HepG2 (cell line): ENCODE data around the gene MAEA. TPM values are rescaled to one million over a fixed set of nuclear protein-coding genes. Genes with fewer than 3 reads are reported as not detected.

Experiments
- MIER2 ChIP-seq: IDR thresholded peaks from 2 replicates; pipeline ENCODE4 v1.6.1; 2016; ENCODE audit warnings: missing biosample characterization, missing genetic modification reagents
- PLSCR1 ChIP-seq: sonication (generic); formaldehyde crosslinking; IDR thresholded peaks from 2 replicates; pipeline ENCODE4 v1.5.0; 2020; ENCODE audit warnings: missing genetic modification reagents, mild to moderate bottlenecking, borderline replicate concordance
- PRDM10 ChIP-seq: sonication (generic); formaldehyde crosslinking; IDR thresholded peaks from 2 replicates; pipeline ENCODE4 v1.4.0; 2020; ENCODE audit warnings: low read depth, missing genetic modification reagents
- ZBTB8A ChIP-seq: sonication (generic); formaldehyde crosslinking; IDR thresholded peaks from 2 replicates; pipeline ENCODE4 v1.4.0; 2020; ENCODE audit warnings: mild to moderate bottlenecking, low read depth, missing genetic modification reagents, borderline replicate concordance
- ZHX2 ChIP-seq, 2 experiments: sonication (generic) in 1 of 2; formaldehyde crosslinking in 1 of 2; IDR thresholded peaks; 2 replicates each; pipeline versions ENCODE4 v1.6.1 to v1.9.0; 2014 to 2022; ENCODE audit warnings: antibody characterized with exemption in 1 of 2, borderline replicate concordance in 1 of 2, inconsistent platforms in 1 of 2, low read depth in 1 of 2, missing genetic modification reagents in 1 of 2
- ZNF891 ChIP-seq: sonication (generic); formaldehyde crosslinking; IDR thresholded peaks from 2 replicates; pipeline ENCODE4 v1.5.0; 2020; ENCODE audit warnings: mild to moderate bottlenecking, missing genetic modification reagents
- polyA plus RNA-seq, 8 experiments: library from polyadenylated mRNA; depleted of rRNA in 3 of 8; stranded (reverse) in 7 of 8; unstranded in 1 of 8; fragments of >200 nt; fragmentation: Illumina TruSeq in 4 of 8; extraction: Trizol in 4 of 8; gene quantifications; 2 replicates each; pipeline versions ENCODE4 v1.2.1 to v1.2.3, GENCODE V29; 2011 to 2016; ENCODE audit warnings: low read depth in 4 of 8, missing spikeins in 1 of 8, mixed read lengths in 1 of 8; ENCODE audit not compliant: insufficient read depth in 1 of 8
- total RNA-seq, 5 experiments: library from RNA; depleted of rRNA; stranded (reverse); fragments of >200 nt; fragmentation: Illumina TruSeq; extraction: Trizol; gene quantifications; 2 replicates each; pipeline ENCODE4 v1.2.3, GENCODE V29; 2016; ENCODE audit warnings: low read depth in 1 of 5

The MAEA gene
- total and polyA plus RNA-seq, 2 of the 13 experiments (the other 11 are each of a cell fraction or from before 2014, with no cell fraction given), result 52.0 to 57.1 TPM

- TF ChIP-seq ZNF891 (no peak), PRDM10 (CRISPR knock-in tag) (no peak), ZBTB8A (CRISPR knock-in tag) (no peak), PLSCR1 (CRISPR knock-in tag) (no peak), ZHX2 (IDR thresholded peaks at IDR 0.05; ENCODE audit: low read depth) (no peak), ZHX2 (CRISPR knock-in tag; IDR thresholded peaks at IDR 0.05; ENCODE audit: borderline replicate concordance) (no peak), MIER2 (CRISPR knock-in tag) (no peak)
- TF ChIP-seq, all 625 proteins: peak for 65
Measured at GRCh38 chr4:1248245-1249147, 41.2 kb upstream of the MAEA start, which contains the start of gene CTBP1 (continued).
